B cell (primary cell): ENCODE results near the gene FOXK1. TPM values are rescaled to one million over a fixed set of nuclear protein-coding genes. Genes with fewer than 3 reads are reported as not detected.

Source experiments
- ATAC-seq: fragments of 200-7000 bp; cut with Tn5 transposase; one replicate; pipeline ENCODE4 v1.10.0; 2021; ENCODE audit warnings: low read depth, mild to moderate bottlenecking, moderate number of reproducible peaks, moderate library complexity
- CTCF ChIA-PET: fragments of 350-600 bp; sonication (Branson Sonifier 250); formaldehyde crosslinking; loops from one replicate; lab custom pipeline; 2021; ENCODE audit warnings: antibody characterized with exemption, inconsistent platforms; lab: Charles Lee
- POLR2A ChIA-PET: fragments of 350-600 bp; sonication (Branson Sonifier 250); formaldehyde crosslinking; loops from one replicate; lab custom pipeline; 2021; ENCODE audit warnings: antibody characterized with exemption; lab: Charles Lee
- DNase-seq: peaks from one replicate; pipeline ENCODE4 v3.0.0; 2013
- H2AFZ ChIP-seq: 2 replicates; pipeline ENCODE4 v1.6.1; 2012; ENCODE audit warnings: mild to moderate bottlenecking, low read depth, low read length; ENCODE audit not compliant: insufficient read depth, poor library complexity, severe bottlenecking
- H3K27ac ChIP-seq, 2 donors: 1 replicate in 1 of 2; 2 replicates in 1 of 2; pipeline ENCODE4 v1.5.1; 2012 to 2013; ENCODE audit warnings: low read length in 2 of 2, mild to moderate bottlenecking in 2 of 2, moderate library complexity in 1 of 2
- H3K27me3 ChIP-seq, 4 experiments: fragments of 200-600 bp in 1 of 4; sonication (generic) in 1 of 4; replicated peaks in 1 of 4; 1 replicate in 2 of 4; 2 replicates in 2 of 4; pipeline versions ENCODE4 v1.6.1 to v1.7.0; 2013 to 2016; ENCODE audit warnings: low read length in 3 of 4, mild to moderate bottlenecking in 2 of 4, mixed read lengths in 1 of 4, moderate library complexity in 1 of 4; ENCODE audit not compliant: insufficient read depth in 4 of 4, control insufficient read depth in 3 of 4; ENCODE audit errors: control extremely low read depth in 1 of 4
- H3K36me3 ChIP-seq, 2 experiments: replicated peaks in 1 of 2; 1 replicate in 1 of 2; 2 replicates in 1 of 2; pipeline versions ENCODE4 v1.6.1 to v1.7.1; 2013; ENCODE audit warnings: low read length in 1 of 2; ENCODE audit not compliant: insufficient read depth in 2 of 2, control insufficient read depth in 1 of 2; ENCODE audit errors: control extremely low read depth in 1 of 2, extremely low read depth in 1 of 2
- H3K4me1 ChIP-seq, 2 donors: fragments of 200-600 bp in 1 of 2; sonication (generic) in 1 of 2; 1 replicate in 1 of 2; 2 replicates in 1 of 2; pipeline versions ENCODE4 v1.5.1 to v1.6.1; 2013 to 2017; ENCODE audit warnings: low read length in 2 of 2; ENCODE audit not compliant: control insufficient read depth in 2 of 2, insufficient read depth in 2 of 2
- H3K4me2 ChIP-seq: replicated peaks from 2 replicates; pipeline ENCODE3; 2012; ENCODE audit warnings: mild to moderate bottlenecking, low read depth, low read length; ENCODE audit not compliant: poor library complexity, severe bottlenecking
- H3K4me3 ChIP-seq, 5 experiments: fragments of 200-600 bp in 1 of 5; sonication (generic) in 1 of 5; 1 replicate in 3 of 5; 2 replicates in 2 of 5; pipeline versions ENCODE4 v1.5.1 to v1.7.0; 2011 to 2016; ENCODE audit warnings: low read length in 4 of 5, mild to moderate bottlenecking in 4 of 5, low read depth in 2 of 5, control low read depth in 1 of 5, moderate library complexity in 1 of 5; ENCODE audit not compliant: insufficient read depth in 1 of 5; ENCODE audit errors: control extremely low read depth in 1 of 5, extremely low read depth in 1 of 5
- H3K79me2 ChIP-seq: fragments of 200-600 bp; sonication (generic); one replicate; pipeline ENCODE4 v1.6.0; 2016; ENCODE audit warnings: low read length; ENCODE audit not compliant: control insufficient read depth, insufficient read depth
- H3K9ac ChIP-seq: fragments of 200-600 bp; sonication (generic); 2 replicates; pipeline ENCODE4 v1.6.1; 2017; ENCODE audit warnings: mild to moderate bottlenecking, low read length, moderate library complexity
- H3K9me3 ChIP-seq, 3 donors: one replicate each; pipeline versions ENCODE4 v1.6.1 to v1.7.1; 2013; ENCODE audit warnings: low read length in 2 of 3; ENCODE audit not compliant: control insufficient read depth in 2 of 3, insufficient read depth in 1 of 3; ENCODE audit errors: control extremely low read depth in 1 of 3
- H4K20me1 ChIP-seq: 2 replicates; pipeline ENCODE4 v1.6.0; 2012; ENCODE audit warnings: mild to moderate bottlenecking, low read length; ENCODE audit not compliant: insufficient read depth, control insufficient read depth, poor library complexity, severe bottlenecking
- H3K27ac Mint-ChIP-seq: one replicate; pipeline ENCODE4 v1.8.0; 2021; ENCODE audit warnings: mixed read lengths
- H3K27me3 Mint-ChIP-seq: one replicate; pipeline ENCODE4 v1.8.0; 2021; ENCODE audit warnings: mixed read lengths
- H3K4me1 Mint-ChIP-seq: one replicate; pipeline ENCODE4 v1.8.0; 2021; ENCODE audit warnings: mixed read lengths
- H3K4me3 Mint-ChIP-seq: one replicate; pipeline ENCODE4 v1.8.0; 2021; ENCODE audit warnings: mixed read lengths
- H3K9me3 Mint-ChIP-seq: one replicate; pipeline ENCODE4 v1.8.0; 2022; ENCODE audit warnings: mixed read lengths; ENCODE audit not compliant: insufficient read depth
- CTCF ChIP-seq: fragments of 200-600 bp; IDR thresholded peaks from one replicate; pipeline ENCODE4 v1.8.0; 2022; ENCODE audit warnings: antibody characterized with exemption, mild to moderate bottlenecking
- EZH2 ChIP-seq: IDR thresholded peaks from 2 replicates; pipeline ENCODE4 v1.6.1; 2012; ENCODE audit warnings: borderline replicate concordance, low read depth, mild to moderate bottlenecking, moderate library complexity, low read length; ENCODE audit not compliant: insufficient read depth, poor library complexity, severe bottlenecking
- WGBS: methylation state at CpG from one replicate; pipeline ENCODE4 v1.1.5; 2013; ENCODE audit warnings: missing lambda C conversion rate; ENCODE audit not compliant: insufficient coverage; 5-methylcytosine and 5-hydroxymethylcytosine counted together
- intact Hi-C: fragments of 100-400 bp; cut with micrococcal nuclease; formaldehyde crosslinking; loops from one replicate; pipeline ENCODE4 v1.10.0; 2022
- polyA plus RNA-seq: library from polyadenylated mRNA; depleted of rRNA; stranded (reverse); fragments of >200 nt; gene quantifications from 2 replicates; pipeline ENCODE4 v1.2.3, GENCODE V29; 2012
- total RNA-seq, 2 donors: library from RNA; stranded (reverse); fragments of 120-200 nt in 1 of 2; gene quantifications; 1 replicate in 1 of 2; 2 replicates in 1 of 2; pipeline versions ENCODE4 v1.2.3 to v1.2.4, GENCODE V29; 2013 to 2022

The FOXK1 gene
- total and polyA plus RNA-seq, 2 donors (not counting 1 experiment from before 2014, with no cell fraction given): 17.9 to 56.2 TPM

- Mint-ChIP-seq H3K4me1 (peaks cover 2% of the 10 kb centered on the region), H3K9me3 (no peaks in the 10 kb centered on the region), H3K27ac (no peak overlapping the region), H3K4me3 (no peak overlapping the region), H3K27me3 (no peaks in the 10 kb centered on the region)
- no peaks in the 10 kb centered on the region for H3K9me3 ChIP-seq
- no peak overlapping the region for H2AFZ ChIP-seq
- no peaks in the 10 kb centered on the region for H3K4me1 ChIP-seq
- no peak overlapping the region for H3K27ac ChIP-seq
- no peaks in the 10 kb centered on the region for H3K27me3 ChIP-seq
- peaks cover 66% of the 10 kb centered on the region for H4K20me1 ChIP-seq
- CTCF ChIA-PET: no interaction called here
- WGBS: 98% methylated on average over 38 of the region's 40 CpGs
- H3K36me3 ChIP-seq: peaks cover 8 to 67% of the 10 kb centered on the region in 2 experiments
- no peak for ATAC-seq
- POLR2A ChIA-PET: no interaction called here
- no peak overlapping the region for H3K4me3 ChIP-seq
- no peak overlapping the region for H3K9ac ChIP-seq
- intact Hi-C loops: no loop called here
- no peak for DNase-seq
- H3K4me2 ChIP-seq: no peak overlapping the region
- TF ChIP-seq EZH2 (no peak), CTCF (no peak)
- H3K79me2 ChIP-seq: peaks cover 35% of the 10 kb centered on the region
Measured at GRCh38 chr7:4783762-4784351, 101.8 kb downstream of the FOXK1 start.

GRCh38 chr7:4784799-4785198, 102.7 kb downstream of the FOXK1 start:
- H3K27me3 ChIP-seq: no peaks in the 10 kb centered on the region
- Mint-ChIP-seq H3K4me3 (no peak overlapping the region), H3K4me1 (peaks cover 2% of the 10 kb centered on the region), H3K9me3 (no peaks in the 10 kb centered on the region), H3K27ac (no peak overlapping the region), H3K27me3 (no peaks in the 10 kb centered on the region)
- ATAC-seq: no peak
- no peak overlapping the region for H2AFZ ChIP-seq
- no peak overlapping the region for H3K9ac ChIP-seq
- H3K27ac ChIP-seq: no peak overlapping the region
- 97% methylated on average over 19 of the region's 19 CpGs for WGBS
- CTCF ChIA-PET: no interaction called here
- intact Hi-C loops: no loop called here
- H3K36me3 ChIP-seq: peaks cover 8 to 72% of the 10 kb centered on the region in 2 experiments
- no peaks in the 10 kb centered on the region for H3K9me3 ChIP-seq
- peaks cover 30% of the 10 kb centered on the region for H3K79me2 ChIP-seq
- POLR2A ChIA-PET: no interaction called here
- no peak for DNase-seq
- H3K4me3 ChIP-seq: no peak overlapping the region
- no peak overlapping the region for H3K4me2 ChIP-seq
- peaks cover 62% of the 10 kb centered on the region for H4K20me1 ChIP-seq
- TF ChIP-seq CTCF: no peak
- TF ChIP-seq EZH2: no peak
- no peaks in the 10 kb centered on the region for H3K4me1 ChIP-seq
